HG02970 (cell line): Measurements from ENCODE around the gene MTHFR.

ENCODE experiments used
- ATAC-seq: cut with Tn5 transposase; IDR thresholded peaks from one replicate; pipeline ENCODE4 v1.9.1; 2021; ENCODE audit warnings: mild to moderate bottlenecking, moderate library complexity, moderate number of reproducible peaks; ENCODE audit not compliant: unreplicated experiment, low FRiP score

MTHFR gene

GRCh38 chr1:11736746-11737639 is 68.8 kb downstream of the MTHFR start:
- no peak for ATAC-seq

GRCh38 chr1:11735854-11736745 is 69.7 kb downstream of the MTHFR start, which contains the start of gene AGTRAP:
Gene AGTRAP, plus strand, starts transcription at chr1:11736136. Its CDS starts 73 bp downstream, at chr1:11736209.
- ATAC-seq: peak; percentile 72
